ENCODE results near the gene CSGALNACT2.

Gene CSGALNACT2

GRCh38 chr10:43138021-43138756 lies at the start of gene CSGALNACT2:
Gene CSGALNACT2 (plus strand): TSS chr10:43138445. CDS start chr10:43155150, 16,705 bp downstream.
- in situ Hi-C loops (cut with MboI; ENCODE audit: low sequenced_read_pairs), result no loop called here

- in situ Hi-C loops (cut with MboI; ENCODE audit: low sequenced_read_pairs), result no loop called here
These were observed 48.7 kb upstream of the CSGALNACT2 start for GRCh38 chr10:43089519-43089918.

GRCh38 chr10:43090188-43090587 lies 48.1 kb upstream of the CSGALNACT2 start:
- in situ Hi-C loops (cut with MboI; ENCODE audit: low sequenced_read_pairs), result loop anchor here (10.0 kb wide), 1 partner anchor 215 kb away; no protein-coding TSS in a partner anchor

GRCh38 chr10:43090664-43091063 lies 47.6 kb upstream of the CSGALNACT2 start:
- in situ Hi-C loops (cut with MboI; ENCODE audit: low sequenced_read_pairs), result loop anchor here (10.0 kb wide), 1 partner anchor 216 kb away; no protein-coding TSS in a partner anchor

- in situ Hi-C loops (cut with MboI; ENCODE audit: low sequenced_read_pairs), result loop anchor here (10.0 kb wide), 1 partner anchor 217 kb away; no protein-coding TSS in a partner anchor
These were observed 46.4 kb upstream of the CSGALNACT2 start for GRCh38 chr10:43091846-43092245.

GRCh38 chr10:43093423-43094076 lies 44.7 kb upstream of the CSGALNACT2 start:
- in situ Hi-C loops (cut with MboI; ENCODE audit: low sequenced_read_pairs), result loop anchor here (10.0 kb wide), 1 partner anchor 219 kb away; no protein-coding TSS in a partner anchor

GRCh38 chr10:43094085-43094484 lies 44.2 kb upstream of the CSGALNACT2 start:
- in situ Hi-C loops (cut with MboI; ENCODE audit: low sequenced_read_pairs), result loop anchor here (10.0 kb wide), 1 partner anchor 219 kb away; no protein-coding TSS in a partner anchor

- in situ Hi-C loops (cut with MboI; ENCODE audit: low sequenced_read_pairs), result loop anchor here (10.0 kb wide), 1 partner anchor 225 kb away; no protein-coding TSS in a partner anchor
These were observed 38.9 kb upstream of the CSGALNACT2 start for GRCh38 chr10:43099339-43099738.

- in situ Hi-C loops (cut with MboI; ENCODE audit: low sequenced_read_pairs), result loop anchor here (10.0 to 25.0 kb wide), 2 partner anchors 225 to 463 kb away; partner anchors contain the start of gene ZNF33B
These were observed 38.3 kb upstream of the CSGALNACT2 start for GRCh38 chr10:43099928-43100327.

- in situ Hi-C loops (cut with MboI; ENCODE audit: low sequenced_read_pairs), result loop anchor here (25.0 kb wide), 1 partner anchor 463 kb away; the partner anchor contains the start of gene ZNF33B
These were observed 37.9 kb upstream of the CSGALNACT2 start for GRCh38 chr10:43100366-43100765.

- in situ Hi-C loops (cut with MboI; ENCODE audit: low sequenced_read_pairs), result loop anchor here (25.0 kb wide), 1 partner anchor 465 kb away; the partner anchor contains the start of gene ZNF33B
These were observed 36.0 kb upstream of the CSGALNACT2 start for GRCh38 chr10:43102063-43102828.

GRCh38 chr10:43105102-43105955 lies 32.9 kb upstream of the CSGALNACT2 start:
- in situ Hi-C loops (cut with MboI; ENCODE audit: low sequenced_read_pairs), result loop anchor here (25.0 kb wide), 1 partner anchor 468 kb away; the partner anchor contains the start of gene ZNF33B

- in situ Hi-C loops (cut with MboI; ENCODE audit: low sequenced_read_pairs), result loop anchor here (25.0 kb wide), 1 partner anchor 469 kb away; the partner anchor contains the start of gene ZNF33B
These were observed 32.4 kb upstream of the CSGALNACT2 start for GRCh38 chr10:43105956-43106229.

GRCh38 chr10:43106256-43107091 lies 31.8 kb upstream of the CSGALNACT2 start:
- in situ Hi-C loops (cut with MboI; ENCODE audit: low sequenced_read_pairs), result loop anchor here (25.0 kb wide), 1 partner anchor 469 kb away; the partner anchor contains the start of gene ZNF33B

GRCh38 chr10:43108951-43109350 lies 29.3 kb upstream of the CSGALNACT2 start:
- in situ Hi-C loops (cut with MboI; ENCODE audit: low sequenced_read_pairs), result loop anchor here (25.0 kb wide), 1 partner anchor 472 kb away; the partner anchor contains the start of gene ZNF33B

- in situ Hi-C loops (cut with MboI; ENCODE audit: low sequenced_read_pairs), result loop anchor here (25.0 kb wide), 1 partner anchor 472 kb away; the partner anchor contains the start of gene ZNF33B
These were observed 28.5 kb upstream of the CSGALNACT2 start for GRCh38 chr10:43109671-43110249.

GRCh38 chr10:43110338-43111071 lies 27.7 kb upstream of the CSGALNACT2 start:
- in situ Hi-C loops (cut with MboI; ENCODE audit: low sequenced_read_pairs), result loop anchor here (25.0 kb wide), 1 partner anchor 473 kb away; the partner anchor contains the start of gene ZNF33B
